GM21423 (cell line): Measurements from ENCODE around the gene NCK2.

Source experiments
- ATAC-seq: cut with Tn5 transposase; IDR thresholded peaks from one replicate; pipeline ENCODE4 v1.9.1; 2021; ENCODE audit warnings: mild to moderate bottlenecking, moderate library complexity; ENCODE audit not compliant: unreplicated experiment

Gene NCK2

GRCh38 chr2:105789745-105790460, 45.2 kb downstream of the NCK2 start:
- ATAC-seq: peak; percentile 65

- peak; percentile 17 for ATAC-seq
Measured at GRCh38 chr2:105790461-105791149, 45.9 kb downstream of the NCK2 start.

DNA sequence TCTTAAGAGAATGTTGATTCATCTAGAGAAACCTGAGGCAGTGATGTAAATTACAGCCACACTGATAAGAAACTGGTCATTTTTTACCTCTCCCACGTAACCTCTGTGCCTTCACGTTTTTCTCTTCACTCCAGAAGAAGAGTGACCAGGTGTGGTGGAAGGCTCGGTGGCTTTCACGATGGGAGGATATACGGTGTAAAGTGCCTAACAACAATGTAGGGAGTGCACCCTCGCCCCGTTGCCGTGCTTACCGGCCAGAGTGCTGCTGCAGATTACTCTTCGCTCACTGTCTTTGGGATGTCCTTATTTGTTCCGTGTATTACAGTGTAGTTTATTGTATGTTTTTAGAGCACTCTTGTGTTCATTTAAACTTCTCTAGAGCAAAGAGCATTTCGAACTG, 46.5 kb downstream of the NCK2 start:
- ATAC-seq: no peak

DNA sequence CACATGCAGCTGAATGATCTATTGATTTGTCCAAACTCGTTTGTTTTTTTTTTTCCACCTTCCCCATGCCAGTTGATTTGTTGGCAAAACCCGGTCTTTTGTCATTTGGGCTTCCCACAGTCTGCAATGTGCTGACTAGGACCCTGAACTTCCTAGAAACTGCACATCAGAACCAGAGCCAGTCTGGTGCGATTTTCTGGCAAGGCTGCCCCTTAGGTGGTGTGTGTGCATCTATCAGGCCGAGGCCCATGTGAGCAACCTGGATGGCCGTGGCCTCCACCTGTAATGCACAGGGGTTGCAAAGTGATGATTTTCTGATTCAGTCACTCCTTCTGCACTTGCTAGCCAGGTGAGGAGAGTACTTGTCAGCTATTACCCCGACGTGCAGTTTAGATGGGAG, 47.8 kb downstream of the NCK2 start:
- no peak for ATAC-seq

GRCh38 chr2:105793196-105793975, 48.7 kb downstream of the NCK2 start:
- ATAC-seq: no peak

GRCh38 chr2:105794926-105795574, 50.3 kb downstream of the NCK2 start:
- no peak for ATAC-seq

- ATAC-seq: no peak
Measured at GRCh38 chr2:105795575-105795934, 50.8 kb downstream of the NCK2 start.

DNA sequence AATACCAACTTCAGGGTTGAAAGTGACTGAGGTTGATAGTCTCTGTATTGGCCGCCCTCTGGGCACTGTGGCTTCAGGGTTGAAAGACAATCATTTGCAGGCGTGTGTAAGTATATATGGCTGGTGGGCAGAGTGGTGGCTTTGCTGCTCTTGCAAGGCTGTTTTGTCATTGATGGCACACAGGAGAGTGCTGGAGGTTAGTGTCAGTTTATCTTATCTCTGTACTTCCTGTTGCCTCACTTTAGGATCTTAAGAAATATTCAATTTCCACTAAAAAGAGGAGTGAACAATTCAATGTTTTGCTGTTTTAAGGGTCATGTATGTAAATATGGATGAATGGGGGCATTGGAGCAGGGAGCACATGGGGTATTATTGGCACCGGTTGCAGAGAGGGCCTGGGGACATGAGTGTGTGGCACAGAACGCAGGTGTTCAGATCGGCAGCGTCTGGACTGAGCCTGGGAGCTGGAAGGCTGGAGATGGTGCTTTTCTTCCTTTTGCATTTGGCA, 51.5 kb downstream of the NCK2 start:
- ATAC-seq: peak; percentile 25

- ATAC-seq: no peak
Measured at GRCh38 chr2:105796791-105797190, 52.1 kb downstream of the NCK2 start.

- peak; percentile 36 for ATAC-seq
Measured at GRCh38 chr2:105797298-105797819, 52.6 kb downstream of the NCK2 start.

DNA sequence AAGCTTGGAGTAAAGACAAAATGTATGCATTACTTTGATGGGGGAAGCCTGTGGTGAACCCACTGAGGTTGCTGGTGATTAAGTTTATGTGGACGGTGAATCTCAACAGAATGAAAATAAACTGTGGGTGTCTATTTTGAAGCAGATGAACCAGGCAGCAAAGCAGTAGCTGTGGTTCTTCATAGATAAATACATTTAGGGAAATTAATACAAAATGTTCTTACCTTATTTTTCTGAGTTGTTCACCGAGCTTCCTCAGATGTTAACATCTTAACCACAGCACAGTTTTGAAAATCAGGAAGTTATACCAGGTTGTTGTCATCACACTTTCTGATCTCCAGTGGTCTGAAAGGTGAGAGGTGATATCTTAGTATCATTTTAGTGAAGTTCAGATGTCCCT, 53.9 kb downstream of the NCK2 start:
- ATAC-seq: no peak

- ATAC-seq: no peak
Measured at GRCh38 chr2:105800036-105800713, 55.5 kb downstream of the NCK2 start.

DNA sequence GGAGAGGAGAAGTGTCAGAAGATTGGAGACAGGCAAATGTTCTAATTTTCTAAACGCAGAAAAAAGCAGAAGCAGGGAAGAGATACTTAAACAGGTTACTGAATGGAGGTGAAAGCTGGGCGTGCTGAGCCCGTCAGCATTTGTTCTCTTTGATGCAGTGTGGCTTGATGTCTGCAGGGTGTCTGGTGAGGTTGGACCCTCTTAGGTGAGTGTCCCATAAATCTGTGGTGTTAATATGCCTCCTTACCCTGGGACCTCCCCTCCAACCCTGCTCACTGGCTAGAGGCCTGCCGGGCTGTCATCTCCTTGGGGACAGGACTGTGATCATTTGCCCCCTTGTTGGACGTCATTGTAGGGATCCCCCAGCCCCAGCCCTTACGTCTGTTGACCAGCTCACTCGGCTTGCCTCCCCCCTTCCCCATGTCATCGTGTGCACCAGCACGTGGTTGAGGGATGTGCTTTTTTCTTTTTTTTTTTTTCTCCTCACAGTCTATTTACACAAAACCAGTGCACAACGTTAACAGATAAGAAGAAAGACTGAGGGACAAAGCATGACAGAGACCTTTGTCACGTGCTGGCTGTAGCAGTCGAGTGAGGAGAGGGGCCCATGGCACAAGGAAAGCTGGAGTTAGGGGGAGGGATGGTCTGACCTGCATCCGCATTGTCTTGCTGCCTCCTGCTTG, 56.4 kb downstream of the NCK2 start:
- ATAC-seq: no peak

- ATAC-seq: no peak
Measured at GRCh38 chr2:105801961-105802360, 57.2 kb downstream of the NCK2 start.

- ATAC-seq: peak; percentile 40
Measured at GRCh38 chr2:105802587-105802986, 57.9 kb downstream of the NCK2 start.

- ATAC-seq: peak; percentile 27
Measured at GRCh38 chr2:105803337-105803736, 58.6 kb downstream of the NCK2 start.

DNA sequence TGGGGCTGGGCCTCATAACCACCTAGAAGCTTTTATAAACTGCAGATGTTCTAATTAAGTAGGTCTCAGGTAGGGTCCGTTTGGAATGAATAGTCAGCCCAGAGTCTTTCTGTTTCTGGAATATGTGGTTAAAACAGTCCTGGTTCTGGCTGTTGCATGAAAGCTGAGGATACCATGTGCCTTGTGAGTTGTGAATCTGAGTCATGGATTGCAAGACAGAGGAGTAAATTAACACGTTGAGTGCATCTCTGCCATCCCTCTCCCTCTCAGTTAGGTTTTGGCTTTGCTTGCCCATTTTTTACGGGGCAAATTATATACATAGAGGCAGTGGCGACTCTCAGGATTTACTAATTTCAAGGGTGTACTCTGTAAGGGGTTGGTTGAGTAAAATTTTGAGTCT, 59.1 kb downstream of the NCK2 start:
- ATAC-seq: peak; percentile 1

GRCh38 chr2:105804266-105804665, 59.6 kb downstream of the NCK2 start:
- no peak for ATAC-seq

GRCh38 chr2:105806996-105807395, 62.3 kb downstream of the NCK2 start:
- ATAC-seq: no peak
